Heart left ventricle (tissue), 13 donors: ENCODE data around the gene SCRN2.

Source experiments
- CTCF ChIP-seq, 12 donors: fragments of 200-600 bp; sonication (generic) in 4 of 12; IDR thresholded peaks; one replicate each; pipeline versions ENCODE4 v1.5.0 to v1.8.0; 2018 to 2022; ENCODE audit warnings: antibody characterized with exemption in 12 of 12, mild to moderate bottlenecking in 5 of 12
- POLR2A ChIP-seq, 2 donors: fragments of 450-650 bp; IDR thresholded peaks; one replicate each; pipeline ENCODE4 v1.6.1; 2017; ENCODE audit warnings: antibody characterized with exemption in 2 of 2, mild to moderate bottlenecking in 2 of 2, moderate library complexity in 2 of 2
- donor health status: ischemic (EF 13 %, LVEDD 7.1; RV severe dilation, severe dysfunction).
- donor health status: DM: no; HTN: yes; CAD: no.
- donor health status: DM: no; HTN: no; CAD: no.
- donor health status: ischemic (EF 25% LVEDD 6.9; RV normal size, moderate dysfunction).
- donor health status: ischemic (EF 25% LVEDD 5.7; RV mildly dilated, moderate dysfunction).
- donor health status: ischemic (EF 35%, LVEDD 5.7; RV mildly dilated, moderate dysfunction).
- donor health status: nonischemic (EF 11% LVEDD 7.7; RV severe dilation, severe dysfunction).
- donor health status: DM: yes; HTN: yes; CAD: no.
- donor health status: PGD.
- donor health status: ischemic (EF 29% LVEDD 5.4; RV normal size, mild dysfunction).
- donor health status: nonischemic (EF 23%, LVEDD 6.1; RV moderate dilation, normal function).

- no peak for TF ChIP-seq POLR2A (IDR thresholded peaks at IDR 0.05)
- TF ChIP-seq CTCF (IDR thresholded peaks at IDR 0.05), result no peak
These were observed 4.5 kb downstream of the SCRN2 start for GRCh38 chr17:47836601-47837000.
